ENCODE data around the gene WNT1. TPM values are rescaled to one million over a fixed set of nuclear protein-coding genes. Genes with fewer than 3 reads are reported as not detected.

WNT1 gene
- total and polyA plus RNA-seq, 10 of the 15 experiments (the other 5 are each of a cell fraction or from before 2014, with no cell fraction given) = not detected

DNA sequence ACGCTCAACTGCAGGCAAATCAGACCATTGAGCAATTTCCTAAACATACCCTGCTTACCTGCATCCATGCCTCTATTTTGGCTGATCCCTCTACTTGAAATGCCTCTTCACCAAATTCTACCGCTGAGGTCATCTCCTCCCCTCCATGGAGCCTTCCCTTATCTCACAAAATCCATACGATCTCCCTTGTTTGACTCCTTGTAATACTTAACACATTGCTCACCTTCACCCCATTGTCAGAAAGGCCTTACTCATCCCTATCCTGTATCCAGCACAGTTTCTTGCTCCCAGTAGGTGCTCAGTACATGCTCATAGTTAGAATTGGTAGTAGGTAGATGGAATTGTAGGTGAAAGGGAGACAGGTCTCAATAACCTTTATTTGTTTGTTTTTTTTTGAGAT lies 15.7 kb downstream of the WNT1 start:
- TF ChIP-seq, protein P1, sequence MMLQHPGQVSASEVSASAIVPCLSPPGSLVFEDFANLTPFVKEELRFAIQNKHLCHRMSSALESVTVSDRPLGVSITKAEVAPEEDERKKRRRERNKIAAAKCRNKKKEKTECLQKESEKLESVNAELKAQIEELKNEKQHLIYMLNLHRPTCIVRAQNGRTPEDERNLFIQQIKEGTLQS (IDR thresholded peaks at IDR 0.05; ENCODE audit: borderline replicate concordance, extremely low read depth, low read depth, low read length) = no peak
- TF ChIP-seq, protein P2, sequence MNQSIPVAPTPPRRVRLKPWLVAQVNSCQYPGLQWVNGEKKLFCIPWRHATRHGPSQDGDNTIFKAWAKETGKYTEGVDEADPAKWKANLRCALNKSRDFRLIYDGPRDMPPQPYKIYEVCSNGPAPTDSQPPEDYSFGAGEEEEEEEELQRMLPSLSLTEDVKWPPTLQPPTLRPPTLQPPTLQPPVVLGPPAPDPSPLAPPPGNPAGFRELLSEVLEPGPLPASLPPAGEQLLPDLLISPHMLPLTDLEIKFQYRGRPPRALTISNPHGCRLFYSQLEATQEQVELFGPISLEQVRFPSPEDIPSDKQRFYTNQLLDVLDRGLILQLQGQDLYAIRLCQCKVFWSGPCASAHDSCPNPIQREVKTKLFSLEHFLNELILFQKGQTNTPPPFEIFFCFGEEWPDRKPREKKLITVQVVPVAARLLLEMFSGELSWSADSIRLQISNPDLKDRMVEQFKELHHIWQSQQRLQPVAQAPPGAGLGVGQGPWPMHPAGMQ (IDR thresholded peaks at IDR 0.05; ENCODE audit: borderline replicate concordance) = no peak
- TF ChIP-seq SREBF1 (IDR thresholded peaks at IDR 0.05; ENCODE audit: low read length) = no peak
- TF ChIP-seq NFIC (IDR thresholded peaks at IDR 0.05; ENCODE audit: low read depth, low read length) = no peak
- TF ChIP-seq TCF3 (IDR thresholded peaks at IDR 0.05; ENCODE audit: borderline replicate concordance, insufficient read depth, low read depth, low read length) = no peak
- no peak for TF ChIP-seq HDAC6 (IDR thresholded peaks at IDR 0.05; ENCODE audit: unreplicated experiment)
- no peak for TF ChIP-seq CBX3 (IDR thresholded peaks at IDR 0.05; ENCODE audit: borderline replicate concordance, low read depth)
- TF ChIP-seq, protein P3, sequence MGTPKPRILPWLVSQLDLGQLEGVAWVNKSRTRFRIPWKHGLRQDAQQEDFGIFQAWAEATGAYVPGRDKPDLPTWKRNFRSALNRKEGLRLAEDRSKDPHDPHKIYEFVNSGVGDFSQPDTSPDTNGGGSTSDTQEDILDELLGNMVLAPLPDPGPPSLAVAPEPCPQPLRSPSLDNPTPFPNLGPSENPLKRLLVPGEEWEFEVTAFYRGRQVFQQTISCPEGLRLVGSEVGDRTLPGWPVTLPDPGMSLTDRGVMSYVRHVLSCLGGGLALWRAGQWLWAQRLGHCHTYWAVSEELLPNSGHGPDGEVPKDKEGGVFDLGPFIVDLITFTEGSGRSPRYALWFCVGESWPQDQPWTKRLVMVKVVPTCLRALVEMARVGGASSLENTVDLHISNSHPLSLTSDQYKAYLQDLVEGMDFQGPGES (IDR thresholded peaks at IDR 0.05) = no peak
- no peak overlapping the region for H3K9ac ChIP-seq (ENCODE audit: control insufficient read depth, insufficient read depth, low read length)
- peaks cover 19% of the 10 kb centered on the region for H3K4me1 ChIP-seq (ENCODE audit: control insufficient read depth, insufficient read depth, low read length)
- ATAC-seq (no peak), FAIRE-seq (no peak), DNase-seq (ENCODE audit: low read depth, low spot score) (no peak)
- H3K27me3 ChIP-seq (replicated peaks in 1 of 2; ENCODE audit: control insufficient read depth in 2 of 2, insufficient read depth in 2 of 2, low read length in 1 of 2) = no peaks in the 10 kb centered on the region; a peak in 2 of 4 replicates
- ChIA-PET CTCF (interaction anchor here (0.6 to 14.1 kb wide), 15 partner anchors 14 to 141 kb away, joined by 3 to 172 read pairs (median 6); partner anchors contain the start of genes DDX23, FKBP11, PRKAG1 and WNT1), SMC1A (ENCODE audit: uncharacterized antibody, unreplicated experiment) (interaction anchor here (1.2 to 1.5 kb wide), 2 partner anchors 69 to 93 kb away, joined by 4 to 5 read pairs; no protein-coding TSS in a partner anchor), RAD21 (ENCODE audit: unreplicated experiment) (interaction anchor here (0.7 to 5.0 kb wide), 4 partner anchors 10 to 142 kb away, joined by 3 to 43 read pairs (median 6); partner anchors contain the start of genes DDX23 and FKBP11), POLR2A (interaction anchor here (0.7 to 1.1 kb wide), 2 partner anchors 59 to 72 kb away, joined by 3 to 4 read pairs; no protein-coding TSS in a partner anchor)
- H3K9me3 ChIP-seq (replicated peaks; ENCODE audit: control insufficient read depth, insufficient read depth, low read length) = no peaks in the 10 kb centered on the region
- in situ Hi-C loops (cut with MboI) = no loop called here
- 68% methylated on average over 3 of the region's 3 CpGs for WGBS (ENCODE audit: insufficient coverage, insufficient replicate concordance, low lambda C conversion rate, missing lambda C conversion rate)
- no peak overlapping the region for H3K4me3 ChIP-seq
- no TSS peak for BruUV-seq (replicated peaks)
- intact Hi-C loops (cut with micrococcal nuclease; ENCODE audit: unreplicated experiment) = no loop called here
- H3K79me2 ChIP-seq (ENCODE audit: control insufficient read depth, insufficient read depth, low read length) = no peaks in the 10 kb centered on the region; the same call in 1 of the 2 replicates
- no peaks in the 10 kb centered on the region for H3K36me3 ChIP-seq (ENCODE audit: control insufficient read depth in 2 of 2, insufficient read depth in 2 of 2, low read length in 1 of 2)
- peaks cover 3% of the 10 kb centered on the region; the same call in 1 of the 2 replicates for H4K20me1 ChIP-seq (ENCODE audit: control insufficient read depth, insufficient read depth)
- no peak overlapping the region for H3K4me2 ChIP-seq (ENCODE audit: control insufficient read depth, insufficient read depth)
- no peak overlapping the region for H2AFZ ChIP-seq (ENCODE audit: control insufficient read depth, low read depth, low read length)
- H3K27ac ChIP-seq (ENCODE audit: control insufficient read depth, insufficient read depth) = no peak overlapping the region

Measured in GM12878 (cell line).